Measurements from ENCODE around the gene UVRAG. TPM values are rescaled to one million over a fixed set of nuclear protein-coding genes. Genes with fewer than 3 reads are reported as not detected.

UVRAG gene
- total RNA-seq, 1 donor from 2014 or later, result 17.8 TPM

- no peak overlapping the region for H3K4me3 Mint-ChIP-seq (ENCODE audit: unreplicated experiment)
- peaks cover 9% of the 10 kb centered on the region for H3K27me3 Mint-ChIP-seq (ENCODE audit: unreplicated experiment)
- H3K36me3 Mint-ChIP-seq (ENCODE audit: unreplicated experiment), result peaks cover 5% of the 10 kb centered on the region
- peaks cover 10% of the 10 kb centered on the region for H3K4me1 Mint-ChIP-seq (ENCODE audit: low read depth, unreplicated experiment)
- peaks cover 9% of the 10 kb centered on the region for H3K9me3 Mint-ChIP-seq (ENCODE audit: unreplicated experiment)
- no peak overlapping the region for H3K27ac Mint-ChIP-seq (ENCODE audit: unreplicated experiment)
- no peak for TF ChIP-seq CTCF (IDR thresholded peaks at IDR 0.05; ENCODE audit: partially characterized antibody, unreplicated experiment)
- DNase-seq, result no peak
These were observed 362.3 kb downstream of the UVRAG start for GRCh38 chr11:76177250-76177686.

- Mint-ChIP-seq H3K27me3 (ENCODE audit: unreplicated experiment) (peaks cover 4% of the 10 kb centered on the region), H3K27ac (ENCODE audit: unreplicated experiment) (no peak overlapping the region), H3K36me3 (ENCODE audit: unreplicated experiment) (peaks cover 5% of the 10 kb centered on the region), H3K4me1 (ENCODE audit: low read depth, unreplicated experiment) (peaks cover 13% of the 10 kb centered on the region), H3K4me3 (ENCODE audit: unreplicated experiment) (no peak overlapping the region), H3K9me3 (ENCODE audit: unreplicated experiment) (peaks cover 11% of the 10 kb centered on the region)
- TF ChIP-seq CTCF (IDR thresholded peaks at IDR 0.05; ENCODE audit: partially characterized antibody, unreplicated experiment), result no peak
- no peak for DNase-seq
These were observed 364.1 kb downstream of the UVRAG start for GRCh38 chr11:76179147-76179546.

GRCh38 chr11:76181371-76181770 is 366.4 kb downstream of the UVRAG start:
- Mint-ChIP-seq H3K36me3 (ENCODE audit: unreplicated experiment) (no peaks in the 10 kb centered on the region), H3K4me3 (ENCODE audit: unreplicated experiment) (no peak overlapping the region), H3K4me1 (ENCODE audit: low read depth, unreplicated experiment) (peaks cover 26% of the 10 kb centered on the region), H3K9me3 (ENCODE audit: unreplicated experiment) (peaks cover 10% of the 10 kb centered on the region), H3K27me3 (ENCODE audit: unreplicated experiment) (peaks cover 6% of the 10 kb centered on the region), H3K27ac (ENCODE audit: unreplicated experiment) (no peak overlapping the region)
- TF ChIP-seq CTCF (IDR thresholded peaks at IDR 0.05; ENCODE audit: partially characterized antibody, unreplicated experiment), result no peak
- DNase-seq, result no peak

GRCh38 chr11:76184551-76184993 is 369.6 kb downstream of the UVRAG start:
- DNase-seq, result peak; percentile 72
- Mint-ChIP-seq H3K9me3 (ENCODE audit: unreplicated experiment) (peaks cover 9% of the 10 kb centered on the region), H3K4me3 (ENCODE audit: unreplicated experiment) (peak overlapping the region; percentile 46), H3K4me1 (ENCODE audit: low read depth, unreplicated experiment) (peaks cover 35% of the 10 kb centered on the region), H3K27ac (ENCODE audit: unreplicated experiment) (peak overlapping the region; percentile 84), H3K27me3 (ENCODE audit: unreplicated experiment) (peaks cover 7% of the 10 kb centered on the region), H3K36me3 (ENCODE audit: unreplicated experiment) (no peaks in the 10 kb centered on the region)
- TF ChIP-seq CTCF (IDR thresholded peaks at IDR 0.05; ENCODE audit: partially characterized antibody, unreplicated experiment), result no peak

GRCh38 chr11:76185511-76185910 is 370.5 kb downstream of the UVRAG start:
- peak overlapping the region; percentile 91 for H3K27ac Mint-ChIP-seq (ENCODE audit: unreplicated experiment)
- no peak for DNase-seq
- TF ChIP-seq CTCF (IDR thresholded peaks at IDR 0.05; ENCODE audit: partially characterized antibody, unreplicated experiment), result no peak
- H3K36me3 Mint-ChIP-seq (ENCODE audit: unreplicated experiment), result no peaks in the 10 kb centered on the region
- H3K4me3 Mint-ChIP-seq (ENCODE audit: unreplicated experiment), result peak overlapping the region; percentile 67
- peaks cover 34% of the 10 kb centered on the region for H3K4me1 Mint-ChIP-seq (ENCODE audit: low read depth, unreplicated experiment)
- H3K9me3 Mint-ChIP-seq (ENCODE audit: unreplicated experiment), result peaks cover 9% of the 10 kb centered on the region
- H3K27me3 Mint-ChIP-seq (ENCODE audit: unreplicated experiment), result peaks cover 7% of the 10 kb centered on the region

Measured in glutamatergic neuron (in vitro differentiated cells).